ENCODE results near the gene DNAH7.

The DNAH7 gene

GRCh38 chr2:196104066-196104465 is 35.4 kb upstream of the DNAH7 start:
- DNase-seq (ENCODE audit: low spot score): no peak
- in situ Hi-C loops (cut with MboI; ENCODE audit: low sequenced_read_pairs, unreplicated experiment): no loop called here
- no peak for TF ChIP-seq CTCF (IDR thresholded peaks at IDR 0.05; ENCODE audit: borderline replicate concordance, control extremely low read depth, extremely low read depth, insufficient read depth, missing control alignments)

DNA sequence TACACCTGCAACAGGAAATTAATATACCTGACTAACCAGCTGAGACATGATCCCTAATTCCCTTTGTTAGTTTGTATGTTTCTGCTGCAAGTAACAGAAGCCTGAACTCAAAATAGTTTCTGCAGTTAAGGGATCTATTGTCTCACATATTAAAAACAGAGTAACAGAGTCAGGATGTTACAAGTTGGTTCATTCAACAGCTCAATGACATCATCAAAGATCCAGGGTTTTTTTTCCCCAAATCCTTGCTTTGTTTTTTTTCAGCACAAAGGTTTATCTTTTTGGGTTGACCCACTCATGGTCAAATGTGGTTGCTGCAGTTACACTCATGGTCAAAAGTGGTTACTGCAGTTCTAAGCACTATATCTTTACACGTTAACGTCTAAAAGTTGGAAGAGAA is 35.0 kb upstream of the DNAH7 start:
- in situ Hi-C loops (cut with MboI; ENCODE audit: low sequenced_read_pairs, unreplicated experiment): no loop called here
- no peak for TF ChIP-seq CTCF (IDR thresholded peaks at IDR 0.05; ENCODE audit: borderline replicate concordance, control extremely low read depth, extremely low read depth, insufficient read depth, missing control alignments)
- no peak for DNase-seq (ENCODE audit: low spot score)

GRCh38 chr2:196101325-196101991 is 32.8 kb upstream of the DNAH7 start:
- in situ Hi-C loops (cut with MboI; ENCODE audit: low sequenced_read_pairs, unreplicated experiment): no loop called here
- peak; percentile 51 for DNase-seq (ENCODE audit: low spot score)
- no peak for TF ChIP-seq CTCF (IDR thresholded peaks at IDR 0.05; ENCODE audit: borderline replicate concordance, control extremely low read depth, extremely low read depth, insufficient read depth, missing control alignments)

- DNase-seq (ENCODE audit: low spot score): no peak
- in situ Hi-C loops (cut with MboI; ENCODE audit: low sequenced_read_pairs, unreplicated experiment): loop anchor here (25.0 kb wide), 2 partner anchors 362 to 662 kb away; no protein-coding TSS in a partner anchor
- no peak for TF ChIP-seq CTCF (IDR thresholded peaks at IDR 0.05; ENCODE audit: borderline replicate concordance, control extremely low read depth, extremely low read depth, insufficient read depth, missing control alignments)
These were observed 31.3 kb upstream of the DNAH7 start for GRCh38 chr2:196099916-196100315.

DNA sequence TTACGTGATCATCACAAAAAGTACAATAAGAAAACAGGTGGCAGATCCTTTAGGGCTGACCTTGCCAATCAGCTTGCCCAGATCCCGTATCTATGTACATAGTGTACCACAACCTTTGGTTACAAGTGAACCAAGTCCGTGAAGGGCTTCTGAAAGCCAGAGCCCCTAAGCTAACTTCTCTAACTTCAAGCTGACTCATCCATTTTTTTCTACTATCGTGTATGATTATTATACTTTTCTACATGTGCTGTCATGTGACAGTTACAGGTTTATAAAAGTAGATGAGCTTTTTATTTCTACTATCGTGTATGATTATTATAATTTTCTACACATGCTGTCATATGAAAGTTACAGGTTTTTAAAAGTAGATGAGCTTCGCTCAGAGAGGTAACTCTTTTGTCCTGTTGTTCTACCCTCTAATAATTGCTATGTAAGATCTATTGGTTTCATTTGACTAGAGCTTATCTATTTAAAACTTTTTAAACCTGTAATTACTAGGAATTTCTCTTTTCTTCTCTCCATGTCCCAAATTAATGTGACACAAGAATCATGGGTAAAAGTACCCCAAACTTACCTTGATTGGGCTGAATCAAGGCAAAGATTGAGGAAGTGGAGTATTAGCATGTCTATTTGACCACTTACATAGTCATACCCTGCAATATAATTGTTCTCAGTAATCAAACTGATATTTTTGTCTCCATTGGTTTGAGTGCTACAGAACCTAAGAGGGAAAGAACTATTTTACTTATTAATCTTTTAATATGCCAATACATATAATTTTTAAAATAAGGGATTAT is 29.4 kb upstream of the DNAH7 start:
- in situ Hi-C loops (cut with MboI; ENCODE audit: low sequenced_read_pairs, unreplicated experiment): loop anchor here (25.0 kb wide), 2 partner anchors 364 to 664 kb away; no protein-coding TSS in a partner anchor

More for the DNA sequence above, 29.4 kb upstream of the DNAH7 start:
- no peak for DNase-seq (ENCODE audit: low spot score)
- TF ChIP-seq CTCF (IDR thresholded peaks at IDR 0.05; ENCODE audit: borderline replicate concordance, control extremely low read depth, extremely low read depth, insufficient read depth, missing control alignments): no peak
